ENCODE results near the gene RNPEP. TPM values are rescaled to one million over a fixed set of nuclear protein-coding genes. Genes with fewer than 3 reads are reported as not detected.

Gene RNPEP
- total and polyA plus RNA-seq, 11 donors, result 12.4 to 36.2 (median 15.6) TPM

DNA sequence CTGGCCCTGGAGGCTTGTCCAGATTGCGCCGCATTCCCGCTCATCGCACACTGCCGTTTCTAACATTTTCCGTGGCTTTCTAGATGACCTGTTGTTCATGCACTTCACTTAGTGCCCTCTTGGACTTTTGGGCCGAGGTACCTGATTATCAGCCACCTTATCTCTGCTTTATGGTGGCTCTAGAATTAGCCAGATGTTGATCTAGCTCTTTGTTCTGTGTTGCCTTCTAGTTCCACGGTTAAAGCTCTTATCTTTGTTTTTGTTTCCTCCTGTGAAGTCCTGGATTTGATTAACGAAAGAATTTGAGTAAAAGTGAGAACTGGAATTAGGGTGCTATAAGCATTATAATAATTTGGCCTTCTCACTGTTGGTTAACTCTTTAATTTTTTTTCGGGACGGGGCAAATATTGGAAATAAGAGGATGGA is 945 bp downstream of the RNPEP start:
- 12 to 16% (median 14%) methylated on average over 11 of the region's 11 CpGs for WGBS, 4 donors
- Histone ChIP-seq H3K4me3 (peak overlapping the region; percentile 75 to 100 (median 96)), H3K9me3 (no peaks in the 10 kb centered on the region), H3K27me3 (no peaks in the 10 kb centered on the region), H3K36me3 (peaks cover 0 to 11% (median 0%) of the 10 kb centered on the region in 9 donors), H3K4me1 (peaks cover 0 to 39% (median 16%) of the 10 kb centered on the region in 12 donors), H3K27ac (peak overlapping the region; percentile 43 to 98 (median 94))
- TF ChIP-seq CTCF (IDR thresholded peaks at IDR 0.05) (no peak), POLR2A (IDR thresholded peaks at IDR 0.05) (no peak)
- intact Hi-C loops (cut with DNase I), result loop anchor here in 3 of 10 donors (2.0 to 10.0 kb wide), 3 partner anchors 29 to 449 kb away; partner anchors contain the start of genes NAV1 (in 1 of the 3) and TIMM17A (in 1 of the 3)
- ATAC-seq (no peak), DNase-seq (no peak)

GRCh38 chr1:201984446-201984845 is 2.0 kb downstream of the RNPEP start:
- TF ChIP-seq CTCF (IDR thresholded peaks at IDR 0.05) (no peak), POLR2A (IDR thresholded peaks at IDR 0.05) (no peak)
- ATAC-seq, result no peak
- WGBS, 4 donors, result 95 to 98% (median 96%) methylated on average over 3 of the region's 3 CpGs

DNA sequence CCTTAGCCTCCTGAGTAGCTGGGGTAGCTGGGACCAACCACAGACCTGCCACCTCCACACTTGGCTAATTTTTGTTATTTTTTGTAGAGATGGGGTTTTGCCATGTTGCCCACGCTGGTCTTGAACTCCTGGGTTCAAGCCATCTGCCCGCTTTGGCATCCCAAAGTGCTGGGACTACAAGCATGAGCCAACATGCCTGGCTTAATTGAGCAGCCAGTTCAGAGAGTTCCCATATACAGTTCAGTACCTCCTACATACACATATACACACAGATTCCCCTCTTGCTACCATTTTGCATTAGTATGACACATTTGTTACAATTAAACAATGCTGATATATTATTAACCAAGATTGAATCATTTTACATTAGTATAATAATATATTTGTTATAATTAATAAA is 2.9 kb downstream of the RNPEP start:
- Histone ChIP-seq H3K4me1 (peaks cover 0 to 48% (median 21%) of the 10 kb centered on the region in 12 donors), H3K4me3 (no peak overlapping the region), H3K36me3 (peaks cover 0 to 29% (median 19%) of the 10 kb centered on the region in 9 donors), H3K9me3 (no peaks in the 10 kb centered on the region), H3K27me3 (no peaks in the 10 kb centered on the region), H3K27ac (peak overlapping the region in 1 of 12 donors; percentile 24)
- DNase-seq (no peak), ATAC-seq (no peak)
- WGBS, 4 donors, result 70 to 97% (median 88%) methylated on average over 2 of the region's 2 CpGs
- TF ChIP-seq CTCF (IDR thresholded peaks at IDR 0.05) (no peak), POLR2A (IDR thresholded peaks at IDR 0.05) (no peak)
- intact Hi-C loops (cut with DNase I), result loop anchor here in 2 of 10 donors (10.0 kb wide), 2 partner anchors 281 to 451 kb away; partner anchors contain the start of gene NAV1 (in 1 of the 2)

More at GRCh38 chr1:201984446-201984845, 2.0 kb downstream of the RNPEP start:
- Histone ChIP-seq H3K4me1 (peaks cover 0 to 39% (median 17%) of the 10 kb centered on the region in 12 donors), H3K9me3 (no peaks in the 10 kb centered on the region), H3K27me3 (no peaks in the 10 kb centered on the region), H3K4me3 (no peak overlapping the region), H3K27ac (no peak overlapping the region), H3K36me3 (peaks cover 0 to 20% (median 10%) of the 10 kb centered on the region in 9 donors)
- no peak for DNase-seq
- intact Hi-C loops (cut with DNase I), result loop anchor here in 2 of 10 donors (10.0 kb wide), 2 partner anchors 280 to 450 kb away; partner anchors contain the start of gene NAV1 (in 1 of the 2)

GRCh38 chr1:201988601-201989000 is 6.2 kb downstream of the RNPEP start:
- peaks cover 0 to 61% (median 50%) of the 10 kb centered on the region in 9 donors for H3K36me3 ChIP-seq
- no peak for ATAC-seq

More at GRCh38 chr1:201988601-201989000, 6.2 kb downstream of the RNPEP start:
- intact Hi-C loops (cut with DNase I), result loop anchor here in 2 of 10 donors (10.0 kb wide), 2 partner anchors 284 to 454 kb away; partner anchors contain the start of gene NAV1 (in 1 of the 2)
- H3K4me1 ChIP-seq, result peaks cover 0 to 44% (median 15%) of the 10 kb centered on the region in 12 donors
- H3K9me3 ChIP-seq, result no peaks in the 10 kb centered on the region
- H3K27ac ChIP-seq, result no peak overlapping the region
- no peak for TF ChIP-seq POLR2A (IDR thresholded peaks at IDR 0.05)
- DNase-seq, result peak in 1 of 5 donors; percentile 15
- no peak overlapping the region for H3K4me3 ChIP-seq
- 75 to 89% (median 79%) methylated on average over 7 of the region's 7 CpGs for WGBS, 4 donors
- H3K27me3 ChIP-seq, result no peaks in the 10 kb centered on the region

All from heart left ventricle (tissue), 16 donors.